H9 (cell line): ENCODE results near the gene RBM46. TPM values are rescaled to one million over a fixed set of nuclear protein-coding genes. Genes with fewer than 3 reads are reported as not detected.

Source experiments
- DNase-seq: peaks from one replicate; pipeline ENCODE4 v3.0.0-alpha.2; 2017
- H2AFZ ChIP-seq: one replicate; pipeline ENCODE4 v1.6.1; 2013; ENCODE audit warnings: mild to moderate bottlenecking, low read length, control low read depth, moderate library complexity
- H2AK5ac ChIP-seq: 2 replicates; pipeline ENCODE4 v1.6.1; 2013; ENCODE audit warnings: low read length, control low read depth, mixed read lengths; ENCODE audit not compliant: insufficient read length
- H2BK120ac ChIP-seq: one replicate; pipeline ENCODE4 v1.6.1; 2013; ENCODE audit warnings: low read depth, mild to moderate bottlenecking, low read length, control low read depth, inconsistent platforms; ENCODE audit not compliant: poor library complexity, severe bottlenecking
- H2BK12ac ChIP-seq: 2 replicates; pipeline ENCODE4 v1.6.1; 2013; ENCODE audit warnings: low read length, control low read depth, mixed read lengths, low read depth; ENCODE audit not compliant: insufficient read length
- H2BK15ac ChIP-seq: 2 replicates; pipeline ENCODE4 v1.6.1; 2013; ENCODE audit warnings: low read depth, low read length, control low read depth
- H2BK20ac ChIP-seq: one replicate; pipeline ENCODE4 v1.6.1; 2013; ENCODE audit warnings: low read depth, mild to moderate bottlenecking, low read length, control low read depth, inconsistent platforms; ENCODE audit not compliant: poor library complexity, severe bottlenecking
- H2BK5ac ChIP-seq: 2 replicates; pipeline ENCODE4 v1.6.1; 2013; ENCODE audit warnings: low read length, control low read depth, mixed read lengths; ENCODE audit not compliant: insufficient read length
- H3K14ac ChIP-seq: 2 replicates; pipeline ENCODE4 v1.6.1; 2013; ENCODE audit warnings: low read length, control low read depth; ENCODE audit not compliant: insufficient read depth
- H3K18ac ChIP-seq: 2 replicates; pipeline ENCODE4 v1.6.1; 2013; ENCODE audit warnings: low read depth, mild to moderate bottlenecking, mixed read lengths, low read length, control low read depth; ENCODE audit not compliant: insufficient read length
- H3K23ac ChIP-seq: 2 replicates; pipeline ENCODE4 v1.6.1; 2013; ENCODE audit warnings: low read length, control low read depth, mixed read lengths, low read depth; ENCODE audit not compliant: insufficient read length
- H3K23me2 ChIP-seq: 2 replicates; pipeline ENCODE4 v1.6.1; 2013; ENCODE audit warnings: low read depth, mild to moderate bottlenecking, mixed read lengths, low read length, control low read depth; ENCODE audit not compliant: insufficient read length, poor library complexity, severe bottlenecking
- H3K27ac ChIP-seq: 2 replicates; pipeline ENCODE4 v1.5.1; 2013; ENCODE audit warnings: low read length, control low read depth, mixed read lengths, low read depth; ENCODE audit not compliant: insufficient read length
- H3K27me3 ChIP-seq: 2 replicates; pipeline ENCODE4 v1.6.1; 2013; ENCODE audit warnings: low read length, control low read depth, inconsistent platforms; ENCODE audit not compliant: insufficient read depth
- H3K4ac ChIP-seq: 2 replicates; pipeline ENCODE4 v1.6.1; 2013; ENCODE audit warnings: low read depth, mild to moderate bottlenecking, control low read depth, inconsistent platforms, low read length, moderate library complexity
- H3K4me1 ChIP-seq: 2 replicates; pipeline ENCODE4 v1.6.1; 2013; ENCODE audit warnings: low read length, control low read depth, inconsistent platforms; ENCODE audit not compliant: insufficient read depth
- H3K4me2 ChIP-seq: 2 replicates; pipeline ENCODE4 v1.6.1; 2013; ENCODE audit warnings: low read length, control low read depth, mixed read lengths; ENCODE audit not compliant: insufficient read length, insufficient read depth
- H3K56ac ChIP-seq: 2 replicates; pipeline ENCODE4 v1.6.1; 2013; ENCODE audit warnings: low read depth, mild to moderate bottlenecking, mixed read lengths, low read length, control low read depth; ENCODE audit not compliant: insufficient read length
- H3K79me1 ChIP-seq: 2 replicates; pipeline ENCODE4 v1.6.1; 2013; ENCODE audit warnings: low read depth, mild to moderate bottlenecking, moderate library complexity, low read length, control low read depth, inconsistent platforms; ENCODE audit not compliant: insufficient read depth, poor library complexity, severe bottlenecking
- H3K79me2 ChIP-seq: 2 replicates; pipeline ENCODE4 v1.6.1; 2013; ENCODE audit warnings: low read length, control low read depth, inconsistent platforms; ENCODE audit not compliant: insufficient read depth
- H3K9ac ChIP-seq: 2 replicates; pipeline ENCODE4 v1.6.1; 2013; ENCODE audit warnings: low read length, control low read depth, mixed read lengths; ENCODE audit not compliant: insufficient read length; ENCODE audit errors: extremely low read depth
- H3K9me3 ChIP-seq: one replicate; pipeline ENCODE4 v1.6.1; 2013; ENCODE audit warnings: low read depth, low read length, inconsistent platforms; ENCODE audit not compliant: control insufficient read depth
- H3T11ph ChIP-seq: one replicate; pipeline ENCODE4 v1.6.1; 2013; ENCODE audit warnings: mild to moderate bottlenecking, low read length, control low read depth, inconsistent platforms
- H4K20me1 ChIP-seq: one replicate; pipeline ENCODE4 v1.6.1; 2013; ENCODE audit not compliant: control insufficient read depth, insufficient read length, insufficient read depth
- H4K5ac ChIP-seq: 2 replicates; pipeline ENCODE4 v1.6.1; 2013; ENCODE audit warnings: low read depth, mild to moderate bottlenecking, mixed read lengths, low read length, control low read depth; ENCODE audit not compliant: insufficient read length
- H4K8ac ChIP-seq: replicated peaks from 2 replicates; pipeline ENCODE4 v1.6.1; 2013; ENCODE audit warnings: low read length, control low read depth, mixed read lengths, low read depth; ENCODE audit not compliant: insufficient read length
- H4K91ac ChIP-seq: 2 replicates; pipeline ENCODE4 v1.6.1; 2013; ENCODE audit warnings: low read depth, mild to moderate bottlenecking, moderate library complexity, mixed read lengths, low read length, control low read depth; ENCODE audit not compliant: insufficient read length
- H3K27ac Mint-ChIP-seq, 3 experiments: 2 replicates in 2 of 3; 3 replicates in 1 of 3; pipeline ENCODE4 v1.8.0; 2020 to 2021; ENCODE audit warnings: mixed read lengths in 3 of 3, mild to moderate bottlenecking in 1 of 3, moderate library complexity in 1 of 3
- H3K27me3 Mint-ChIP-seq: 2 replicates; pipeline ENCODE4 v1.8.0; 2021; ENCODE audit warnings: low read depth, mild to moderate bottlenecking, moderate library complexity, mixed read lengths
- H3K36me3 Mint-ChIP-seq, 3 experiments: 2 replicates in 2 of 3; 3 replicates in 1 of 3; pipeline ENCODE4 v1.8.0; 2020 to 2021; ENCODE audit warnings: low read depth in 3 of 3, mixed read lengths in 3 of 3; ENCODE audit not compliant: insufficient read depth in 1 of 3
- H3K4me1 Mint-ChIP-seq, 2 experiments: 2 replicates each; pipeline ENCODE4 v1.8.0; 2020; ENCODE audit warnings: mixed read lengths in 2 of 2
- H3K4me3 Mint-ChIP-seq, 2 experiments: 2 replicates in 1 of 2; 3 replicates in 1 of 2; pipeline ENCODE4 v1.8.0; 2020 to 2021; ENCODE audit warnings: mild to moderate bottlenecking in 2 of 2, mixed read lengths in 2 of 2, moderate library complexity in 1 of 2
- H3K9me3 Mint-ChIP-seq, 2 experiments: 2 replicates in 1 of 2; 3 replicates in 1 of 2; pipeline ENCODE4 v1.8.0; 2020; ENCODE audit warnings: mild to moderate bottlenecking in 2 of 2, mixed read lengths in 2 of 2, moderate library complexity in 1 of 2
- CTCF ChIP-seq: fragments of 200-600 bp; sonication (generic); conservative IDR thresholded peaks from 3 replicates; pipeline ENCODE4 v1.8.0; 2021; ENCODE audit warnings: antibody characterized with exemption, mild to moderate bottlenecking
- WGBS: extraction: QIAGEN DNeasy Blood & Tissue Kit; methylation state at CpG from one replicate; pipeline ENCODE4 v1.1.7; 2013; ENCODE audit warnings: missing lambda C conversion rate, low lambda C conversion rate, mixed read lengths; ENCODE audit not compliant: insufficient read length; ENCODE audit errors: extremely low coverage; 5-methylcytosine and 5-hydroxymethylcytosine counted together
- total RNA-seq: library from RNA; stranded (reverse); gene quantifications from 2 replicates; pipeline ENCODE4 v1.2.1, GENCODE V29; 2021

The RBM46 gene
- total RNA-seq, 1 experiment from 2014 or later: 0.17 TPM

GRCh38 chr4:154858166-154858565 is 77.1 kb downstream of the RBM46 start:
- Histone ChIP-seq H3K4me2 (no peak overlapping the region), H3K9ac (no peak overlapping the region), H3K79me1 (no peaks in the 10 kb centered on the region), H4K8ac (no peak overlapping the region), H3K4me1 (no peaks in the 10 kb centered on the region), H3K14ac (no peak overlapping the region), H2BK5ac (no peak overlapping the region), H3K27ac (no peak overlapping the region), H3K4ac (no peak overlapping the region), H2BK15ac (no peak overlapping the region), H3K27me3 (no peaks in the 10 kb centered on the region), H3K9me3 (peaks cover 8% of the 10 kb centered on the region), H2AFZ (no peak overlapping the region), H4K20me1 (no peaks in the 10 kb centered on the region), H4K91ac (no peak overlapping the region), H3K23me2 (no peaks in the 10 kb centered on the region), H3K56ac (no peak overlapping the region), H4K5ac (no peak overlapping the region), H2BK120ac (no peak overlapping the region), H3K23ac (no peak overlapping the region), H2BK20ac (no peak overlapping the region), H3K18ac (no peak overlapping the region), H2AK5ac (no peak overlapping the region), H3K79me2 (no peaks in the 10 kb centered on the region), H2BK12ac (no peak overlapping the region), H3T11ph (no peak overlapping the region)
- WGBS: no CpG with 5 or more reads among the region's 1 CpG
- DNase-seq: no peak
- Mint-ChIP-seq H3K27me3 (no peaks in the 10 kb centered on the region), H3K4me3 (no peak overlapping the region), H3K4me1 (peaks cover 0 to 3% of the 10 kb centered on the region in 2 experiments; a peak in 2 of 4 replicates), H3K9me3 (peaks cover 10 to 12% of the 10 kb centered on the region in 2 experiments), H3K27ac (no peak overlapping the region), H3K36me3 (peaks cover 3 to 12% (median 4%) of the 10 kb centered on the region in 3 experiments; a peak in 5 of 7 replicates)
- no peak for TF ChIP-seq CTCF
